NCI-H2107 treated with DMSO at 0.1 percent for 48 hours (cell line): Measurements from ENCODE around the gene SLC25A21.

Source experiments
- DNase-seq: peaks from one replicate; lab custom pipeline; 2025; ENCODE audit not compliant: unreplicated experiment; lab: John Stamatoyannopoulos, UW

The SLC25A21 gene

GRCh38 chr14:37144729-37145363, 27.6 kb downstream of the SLC25A21 start:
- no peak for DNase-seq

GRCh38 chr14:37143475-37143874, 28.9 kb downstream of the SLC25A21 start:
- DNase-seq = no peak

- DNase-seq = no peak
Measured at GRCh38 chr14:37142835-37143401, 29.5 kb downstream of the SLC25A21 start.

- no peak for DNase-seq
Measured at GRCh38 chr14:37140176-37140575, 32.2 kb downstream of the SLC25A21 start.

- DNase-seq = no peak
Measured at GRCh38 chr14:37139710-37140109, 32.7 kb downstream of the SLC25A21 start.

- no peak for DNase-seq
Measured at GRCh38 chr14:37138898-37139297, 33.5 kb downstream of the SLC25A21 start.

GRCh38 chr14:37133284-37133913, 39.0 kb downstream of the SLC25A21 start:
- DNase-seq = no peak

- DNase-seq = no peak
Measured at GRCh38 chr14:37131205-37131604, 41.2 kb downstream of the SLC25A21 start.

GRCh38 chr14:37129047-37129446, 43.4 kb downstream of the SLC25A21 start:
- no peak for DNase-seq

GRCh38 chr14:37124614-37125013, 47.8 kb downstream of the SLC25A21 start:
- DNase-seq = no peak

GRCh38 chr14:37122919-37123639, 49.3 kb downstream of the SLC25A21 start:
- no peak for DNase-seq

GRCh38 chr14:37122288-37122687, 50.1 kb downstream of the SLC25A21 start:
- no peak for DNase-seq

GRCh38 chr14:37118673-37119366, 53.6 kb downstream of the SLC25A21 start:
- no peak for DNase-seq

- peak; percentile 97 for DNase-seq
Measured at GRCh38 chr14:37116933-37117849, 55.2 kb downstream of the SLC25A21 start.

GRCh38 chr14:37115406-37115805, 57.0 kb downstream of the SLC25A21 start:
- DNase-seq = no peak

- no peak for DNase-seq
Measured at GRCh38 chr14:37114559-37114958, 57.8 kb downstream of the SLC25A21 start.

GRCh38 chr14:37114002-37114401, 58.4 kb downstream of the SLC25A21 start:
- no peak for DNase-seq

GRCh38 chr14:37098132-37098531, 74.3 kb downstream of the SLC25A21 start:
- DNase-seq = no peak

- DNase-seq = no peak
Measured at GRCh38 chr14:37094502-37094901, 77.9 kb downstream of the SLC25A21 start.

- no peak for DNase-seq
Measured at GRCh38 chr14:37093364-37093763, 79.0 kb downstream of the SLC25A21 start.
